Activated CD4-positive, alpha-beta T cell treated with anti-CD3 and anti-CD28 coated beads, Interleukin-2, amount 50 U/mL, for 1 hour (primary cell): ENCODE results near the gene TMEM183A.
"Not testable (repeated sequence)": the region's sequence is repeated elsewhere in the genome, so short reads cannot be mapped to it uniquely, and the experiment has no call there.

Experiments
- DNase-seq: peaks from one replicate; pipeline ENCODE4 v3.0.0-alpha.2; 2020

The TMEM183A gene

GRCh38 chr1:203006948-203007871 is at the start of gene TMEM183A:
TMEM183A (plus strand) TSS chr1:203007374; CDS start chr1:203007466, 92 bp downstream.
- peak; percentile 94 for DNase-seq

GRCh38 chr1:202957733-202958543 is 49.2 kb upstream of the TMEM183A start, which contains the start of gene ADIPOR1:
ADIPOR1 (minus strand) TSS chr1:202958312; CDS start chr1:202951070, 7,242 bp downstream.
- DNase-seq: peak; percentile 94

- DNase-seq: peak; percentile 9
These were observed 48.5 kb upstream of the TMEM183A start for GRCh38 chr1:202958544-202959275.

- DNase-seq: no peak
These were observed 47.9 kb upstream of the TMEM183A start for GRCh38 chr1:202959276-202959620.

- DNase-seq: no peak
These were observed 45.8 kb upstream of the TMEM183A start for GRCh38 chr1:202961220-202961880.

- no peak for DNase-seq
These were observed 42.3 kb upstream of the TMEM183A start for GRCh38 chr1:202964791-202965410.

GRCh38 chr1:202965422-202965821 is 41.8 kb upstream of the TMEM183A start:
- DNase-seq: no peak

- DNase-seq: no peak
These were observed 40.9 kb upstream of the TMEM183A start for GRCh38 chr1:202966006-202966898.

- DNase-seq: no peak
These were observed 39.4 kb upstream of the TMEM183A start for GRCh38 chr1:202967684-202968281.

- DNase-seq: no peak
These were observed 38.8 kb upstream of the TMEM183A start for GRCh38 chr1:202968351-202968750.

- DNase-seq: no peak
These were observed 38.3 kb upstream of the TMEM183A start for GRCh38 chr1:202968895-202969295.

GRCh38 chr1:202972046-202972445 is 35.1 kb upstream of the TMEM183A start:
- no peak for DNase-seq

GRCh38 chr1:202974856-202975255 is 32.3 kb upstream of the TMEM183A start:
- no peak for DNase-seq

GRCh38 chr1:202976633-202977032 is 30.5 kb upstream of the TMEM183A start:
- no peak for DNase-seq

GRCh38 chr1:202979459-202979858 is 27.7 kb upstream of the TMEM183A start:
- DNase-seq: no peak

- no peak for DNase-seq
These were observed 25.2 kb upstream of the TMEM183A start for GRCh38 chr1:202981939-202982338.

GRCh38 chr1:202982715-202983430 is 24.3 kb upstream of the TMEM183A start:
- no peak for DNase-seq

GRCh38 chr1:202986120-202986519 is 21.1 kb upstream of the TMEM183A start:
- not testable (repeated sequence) for DNase-seq

GRCh38 chr1:202987255-202987654 is 19.9 kb upstream of the TMEM183A start:
- no peak for DNase-seq
